Loucy (cell line): Measurements from ENCODE around the gene PFKL.
"Not testable (repeated sequence)": the region's sequence is repeated elsewhere in the genome, so short reads cannot be mapped to it uniquely, and the experiment has no call there.

Source experiments
- H2AFZ ChIP-seq: fragments of 200-600 bp; sonication (generic); 2 replicates; pipeline ENCODE4 v1.6.0; 2016; ENCODE audit warnings: antibody characterized with exemption, mild to moderate bottlenecking, low read length, moderate library complexity
- H3F3A ChIP-seq: fragments of 200-600 bp; 2 replicates; pipeline ENCODE4 v1.6.0; 2016; ENCODE audit warnings: antibody characterized with exemption, low read depth, mild to moderate bottlenecking
- H3K27me3 ChIP-seq: fragments of 200-600 bp; sonication (generic); 2 replicates; pipeline ENCODE4 v1.6.1; 2014; ENCODE audit warnings: low read length, mild to moderate bottlenecking; ENCODE audit not compliant: insufficient read depth, poor library complexity, severe bottlenecking
- H3K36me3 ChIP-seq: fragments of 200-600 bp; sonication (generic); 2 replicates; pipeline ENCODE4 v1.6.1; 2016; ENCODE audit warnings: low read length; ENCODE audit not compliant: insufficient read depth
- H3K4me1 ChIP-seq: fragments of 200-600 bp; sonication (generic); 2 replicates; pipeline ENCODE4 v1.5.1; 2014; ENCODE audit warnings: low read length, mild to moderate bottlenecking; ENCODE audit not compliant: insufficient read depth, poor library complexity, severe bottlenecking
- H3K4me2 ChIP-seq: fragments of 200-600 bp; sonication (generic); 2 replicates; pipeline ENCODE4 v1.6.0; 2014; ENCODE audit warnings: antibody characterized with exemption, low read length, low read depth, mild to moderate bottlenecking; ENCODE audit not compliant: poor library complexity, severe bottlenecking
- H3K4me3 ChIP-seq: fragments of 200-600 bp; sonication (generic); 2 replicates; pipeline ENCODE4 v1.5.1; 2014; ENCODE audit warnings: low read length, mild to moderate bottlenecking, mixed read lengths; ENCODE audit not compliant: poor library complexity, severe bottlenecking
- H3K79me2 ChIP-seq: fragments of 200-600 bp; sonication (generic); 2 replicates; pipeline ENCODE4 v1.6.1; 2014; ENCODE audit warnings: low read length; ENCODE audit not compliant: insufficient read depth
- H3K9ac ChIP-seq: fragments of 200-600 bp; sonication (generic); 2 replicates; pipeline ENCODE4 v1.6.0; 2014; ENCODE audit warnings: mild to moderate bottlenecking, low read depth, low read length, moderate library complexity; ENCODE audit not compliant: poor library complexity, severe bottlenecking
- H3K9me2 ChIP-seq: fragments of 200-600 bp; sonication (generic); replicated peaks from 2 replicates; pipeline ENCODE4 v1.6.1; 2016; ENCODE audit warnings: low read depth, low read length, mixed read lengths
- H3K9me3 ChIP-seq: fragments of 200-600 bp; sonication (generic); 2 replicates; pipeline ENCODE4 v1.6.1; 2014; ENCODE audit warnings: mild to moderate bottlenecking, antibody characterized with exemption, low read length, low read depth; ENCODE audit not compliant: insufficient read depth
- H4K20me1 ChIP-seq: fragments of 200-600 bp; sonication (generic); 2 replicates; pipeline ENCODE4 v1.6.0; 2014; ENCODE audit warnings: antibody characterized with exemption, low read length, mild to moderate bottlenecking; ENCODE audit not compliant: insufficient read depth, poor library complexity, severe bottlenecking
- EZH2phosphoT487 ChIP-seq: fragments of 200-600 bp; IDR thresholded peaks from 2 replicates; pipeline ENCODE4 v1.6.1; 2018; ENCODE audit warnings: antibody characterized with exemption, mild to moderate bottlenecking, moderate library complexity, borderline replicate concordance
- TF ChIP-seq, protein P1 (sequence below): fragments of 200-600 bp; sonication (generic); conservative IDR thresholded peaks from 2 replicates; pipeline ENCODE4 v1.5.1; 2014; ENCODE audit warnings: mild to moderate bottlenecking, antibody characterized with exemption, low read length

Gene PFKL

DNA sequence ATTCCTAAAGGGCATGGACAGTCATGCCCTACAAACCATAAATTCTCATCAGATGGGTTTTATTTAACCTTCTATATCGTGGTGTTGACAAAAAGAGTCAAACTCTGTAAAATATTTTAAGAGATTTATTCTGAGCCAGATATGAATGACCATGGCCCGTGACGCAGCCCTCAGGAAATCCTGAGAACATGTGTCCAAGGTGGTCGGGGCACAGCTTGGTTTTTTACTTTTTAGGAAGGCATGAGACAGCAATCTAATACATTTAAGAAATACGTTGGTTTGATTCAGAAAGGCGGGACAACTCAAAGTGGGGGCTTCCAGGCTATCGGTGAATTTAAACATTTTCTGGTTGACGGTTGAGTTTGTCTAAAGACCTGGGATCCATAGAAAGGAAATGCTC is 43.1 kb downstream of the PFKL start:
- H3F3A ChIP-seq, H3K27me3 ChIP-seq, H4K20me1 ChIP-seq, H2AFZ ChIP-seq, H3K4me3 ChIP-seq, H3K79me2 ChIP-seq, H3K36me3 ChIP-seq, H3K9me2 ChIP-seq, H3K4me2 ChIP-seq, H3K9ac ChIP-seq, H3K9me3 ChIP-seq: not testable (repeated sequence)
- H3K4me1 ChIP-seq = peaks cover 14% of the 10 kb centered on the region

DNA sequence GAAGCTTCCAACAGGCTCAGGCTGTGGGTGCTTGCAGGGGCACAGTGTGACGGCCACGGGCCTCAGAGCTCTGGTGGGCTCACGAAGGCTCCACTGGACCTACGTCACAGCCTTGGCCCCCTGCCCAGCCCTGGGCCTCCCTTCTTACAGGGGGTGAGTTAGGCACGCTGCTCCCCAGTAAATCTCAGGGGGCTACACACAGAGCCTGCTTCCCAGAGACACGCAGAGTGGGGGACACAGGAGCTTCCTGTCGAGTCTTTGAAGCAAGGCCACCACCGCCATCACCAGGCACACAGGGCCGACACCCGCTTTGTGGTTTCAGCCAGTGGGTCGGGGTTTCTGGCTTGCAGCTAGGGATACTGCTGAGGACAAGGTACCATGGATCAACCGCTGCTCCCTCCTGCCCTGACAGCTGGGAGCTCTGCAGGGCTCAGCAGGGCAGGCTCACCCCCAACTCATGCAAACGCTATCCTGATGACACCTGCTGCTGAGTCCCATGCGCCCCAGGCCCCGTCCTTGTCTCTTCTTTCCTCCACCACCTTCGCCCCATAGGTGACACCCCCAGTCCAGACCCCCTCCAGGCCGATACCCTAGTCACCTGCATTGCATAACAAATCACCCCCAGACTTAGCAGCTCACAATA is 44.8 kb downstream of the PFKL start:
- no peak overlapping the region for H2AFZ ChIP-seq
- no peaks in the 10 kb centered on the region for H3K79me2 ChIP-seq
- no peaks in the 10 kb centered on the region for H3K9me2 ChIP-seq
- H3K27me3 ChIP-seq = no peaks in the 10 kb centered on the region
- no peaks in the 10 kb centered on the region for H4K20me1 ChIP-seq
- TF ChIP-seq EZH2phosphoT487 = no peak
- TF ChIP-seq, protein P1, sequence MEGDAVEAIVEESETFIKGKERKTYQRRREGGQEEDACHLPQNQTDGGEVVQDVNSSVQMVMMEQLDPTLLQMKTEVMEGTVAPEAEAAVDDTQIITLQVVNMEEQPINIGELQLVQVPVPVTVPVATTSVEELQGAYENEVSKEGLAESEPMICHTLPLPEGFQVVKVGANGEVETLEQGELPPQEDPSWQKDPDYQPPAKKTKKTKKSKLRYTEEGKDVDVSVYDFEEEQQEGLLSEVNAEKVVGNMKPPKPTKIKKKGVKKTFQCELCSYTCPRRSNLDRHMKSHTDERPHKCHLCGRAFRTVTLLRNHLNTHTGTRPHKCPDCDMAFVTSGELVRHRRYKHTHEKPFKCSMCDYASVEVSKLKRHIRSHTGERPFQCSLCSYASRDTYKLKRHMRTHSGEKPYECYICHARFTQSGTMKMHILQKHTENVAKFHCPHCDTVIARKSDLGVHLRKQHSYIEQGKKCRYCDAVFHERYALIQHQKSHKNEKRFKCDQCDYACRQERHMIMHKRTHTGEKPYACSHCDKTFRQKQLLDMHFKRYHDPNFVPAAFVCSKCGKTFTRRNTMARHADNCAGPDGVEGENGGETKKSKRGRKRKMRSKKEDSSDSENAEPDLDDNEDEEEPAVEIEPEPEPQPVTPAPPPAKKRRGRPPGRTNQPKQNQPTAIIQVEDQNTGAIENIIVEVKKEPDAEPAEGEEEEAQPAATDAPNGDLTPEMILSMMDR = no peak
- H3F3A ChIP-seq = no peaks in the 10 kb centered on the region
- H3K9me3 ChIP-seq = no peaks in the 10 kb centered on the region
- H3K36me3 ChIP-seq = no peaks in the 10 kb centered on the region
- no peak overlapping the region for H3K4me2 ChIP-seq
- no peak overlapping the region for H3K9ac ChIP-seq
- H3K4me3 ChIP-seq = no peak overlapping the region
- H3K4me1 ChIP-seq = peaks cover 6% of the 10 kb centered on the region

DNA sequence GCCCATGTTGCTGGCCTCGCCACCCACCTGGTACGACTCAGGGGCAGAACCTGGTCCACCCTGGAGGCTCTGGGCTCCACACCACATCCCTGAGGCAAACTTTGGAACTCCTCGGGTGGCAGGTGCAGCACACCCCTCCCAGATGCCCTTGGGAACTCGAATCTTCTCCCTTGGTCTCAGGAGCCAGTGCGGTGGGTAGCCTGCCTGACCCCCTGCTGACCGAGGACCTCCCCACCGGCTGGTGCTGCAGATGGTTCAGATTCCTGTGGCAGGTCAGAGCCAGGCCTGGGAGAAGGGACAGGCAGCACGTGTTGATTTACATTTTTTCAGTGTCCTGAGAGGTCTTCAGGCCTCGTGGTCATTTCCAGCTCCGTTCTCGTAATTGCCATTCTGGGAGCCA is 45.6 kb downstream of the PFKL start:
- Histone ChIP-seq H3K9ac (no peak overlapping the region), H3K9me3 (no peaks in the 10 kb centered on the region), H4K20me1 (no peaks in the 10 kb centered on the region), H3K4me2 (no peak overlapping the region), H3F3A (no peaks in the 10 kb centered on the region), H3K4me1 (no peaks in the 10 kb centered on the region), H3K36me3 (no peaks in the 10 kb centered on the region), H3K9me2 (no peaks in the 10 kb centered on the region), H3K79me2 (no peaks in the 10 kb centered on the region), H2AFZ (no peak overlapping the region), H3K4me3 (no peak overlapping the region), H3K27me3 (no peaks in the 10 kb centered on the region)
- TF ChIP-seq, protein P1 = no peak
- TF ChIP-seq EZH2phosphoT487 = no peak

DNA sequence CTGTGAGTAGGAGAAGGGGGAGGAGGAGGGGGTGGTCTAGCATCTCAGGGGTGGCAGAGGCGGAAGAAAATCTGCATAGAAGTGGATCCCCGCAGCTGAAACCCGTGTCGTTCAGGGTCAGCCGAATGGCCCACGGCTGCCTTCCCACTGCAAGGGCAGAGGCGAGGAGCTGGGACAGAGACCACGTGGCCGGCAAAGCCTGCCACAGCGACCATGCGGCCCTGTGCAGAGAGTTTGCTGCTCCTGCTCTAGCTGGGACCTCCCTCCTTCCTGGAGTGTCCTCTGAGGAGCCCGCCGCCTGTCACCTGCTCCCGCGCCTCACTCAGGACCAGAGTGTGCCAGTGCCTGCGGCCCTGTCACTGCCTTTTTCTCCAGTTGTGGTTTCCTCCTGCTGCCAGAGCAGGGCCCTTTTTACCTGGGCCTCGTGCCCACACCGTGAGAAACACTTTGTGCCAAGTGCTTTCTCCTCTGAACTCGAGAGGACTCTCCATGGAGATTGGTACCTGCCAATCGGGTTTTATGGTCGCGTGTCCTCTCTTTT is 48.1 kb downstream of the PFKL start:
- Histone ChIP-seq H3F3A (no peaks in the 10 kb centered on the region), H3K4me1 (no peaks in the 10 kb centered on the region), H3K9me2 (no peaks in the 10 kb centered on the region), H3K27me3 (no peaks in the 10 kb centered on the region), H3K4me2 (no peak overlapping the region), H3K9me3 (no peaks in the 10 kb centered on the region), H3K79me2 (no peaks in the 10 kb centered on the region), H2AFZ (no peak overlapping the region), H4K20me1 (no peaks in the 10 kb centered on the region), H3K36me3 (no peaks in the 10 kb centered on the region), H3K9ac (no peak overlapping the region), H3K4me3 (no peak overlapping the region)
- no peak for TF ChIP-seq EZH2phosphoT487
- TF ChIP-seq, protein P1 = no peak
